HCT116 (cell line): ENCODE measurements around the gene H6PD. TPM values are rescaled to one million over a fixed set of nuclear protein-coding genes. Genes with fewer than 3 reads are reported as not detected.

ENCODE experiments used
- ATAC-seq: fragments of 200-7000 bp; cut with Tn5 transposase; 2 replicates; pipeline ENCODE4 v1.9.1; 2020; ENCODE audit warnings: mild to moderate bottlenecking, moderate library complexity
- BruUV-seq: library from RNA; stranded (reverse); fragments of 400-500 nt; replicated peaks from 2 replicates; lab custom pipeline; 2021; lab: Mats Ljungman, UMichigan
- CTCF ChIA-PET: fragments of 300-600 bp; sonication (Branson Sonifier 250); formaldehyde crosslinking; loops from one replicate; lab custom pipeline; 2021; ENCODE audit warnings: antibody characterized with exemption; lab: Charles Lee
- POLR2A ChIA-PET: fragments of 300-600, 350-600 bp; sonication (Branson Sonifier 250); formaldehyde crosslinking; loops from one replicate; lab custom pipeline; 2021; ENCODE audit warnings: antibody characterized with exemption; lab: Charles Lee
- RAD21 ChIA-PET, 2 experiments: fragments of 300-600 bp; sonication (Branson Sonifier 250); formaldehyde crosslinking; loops; one replicate each; lab custom pipeline; 2023; ENCODE audit warnings: low total read pairs in 2 of 2; ENCODE audit not compliant: uncharacterized antibody in 2 of 2, unreplicated experiment in 2 of 2, low non-redundant PET in 1 of 2; lab: Charles Lee
- DNase-seq: peaks from one replicate; pipeline ENCODE4 v3.0.0-alpha.2; 2010; ENCODE audit warnings: low read depth, low spot score
- H2AFZ ChIP-seq: fragments of 200-600 bp; shearing (Covaris generic), sonication (generic); 2 replicates; pipeline ENCODE4 v1.6.1; 2017; ENCODE audit warnings: low read depth, mixed run types, mixed read lengths, antibody characterized with exemption, low read length; ENCODE audit not compliant: poor library complexity, severe bottlenecking
- H3K27ac ChIP-seq: 2 replicates; pipeline ENCODE4 v1.5.1; 2012; ENCODE audit warnings: low read depth, low read length
- H3K27me3 ChIP-seq: fragments of 200-600 bp; sonication (generic); 2 replicates; pipeline ENCODE4 v1.6.1; 2016; ENCODE audit warnings: mixed run types, low read length, mixed read lengths; ENCODE audit not compliant: insufficient read depth
- H3K36me3 ChIP-seq, 2 experiments: fragments of 200-500 bp in 1 of 2; fragments of 200-600 bp in 1 of 2; sonication (Bioruptor generic) in 1 of 2; sonication (generic) in 1 of 2; 2 replicates each; pipeline versions ENCODE4 v1.5.1 to v1.6.1; 2014 to 2016; ENCODE audit warnings: low read length in 2 of 2, inconsistent platforms in 1 of 2, mixed read lengths in 1 of 2, mixed run types in 1 of 2; ENCODE audit not compliant: insufficient read depth in 2 of 2, control insufficient read depth in 1 of 2
- H3K4me1 ChIP-seq, 2 experiments: fragments of 200-600 bp in 1 of 2; sonication (generic) in 1 of 2; 2 replicates each; pipeline versions ENCODE4 v1.5.1 to v1.6.1; 2012 to 2017; ENCODE audit warnings: low read length in 2 of 2, inconsistent platforms in 1 of 2, mild to moderate bottlenecking in 1 of 2, mixed read lengths in 1 of 2, mixed run types in 1 of 2, moderate library complexity in 1 of 2; ENCODE audit not compliant: insufficient read depth in 2 of 2, control insufficient read depth in 1 of 2
- H3K4me2 ChIP-seq: fragments of 200-600 bp; sonication (generic); 2 replicates; pipeline ENCODE4 v1.6.1; 2017; ENCODE audit warnings: mixed run types, low read length, mixed read lengths
- H3K4me3 ChIP-seq, 2 experiments: fragments of 200-600 bp in 1 of 2; sonication (generic) in 1 of 2; replicated peaks in 1 of 2; 2 replicates each; pipeline ENCODE4 v1.5.1; 2011 to 2016; ENCODE audit warnings: low read length in 2 of 2, control low read depth in 1 of 2, low read depth in 1 of 2, mild to moderate bottlenecking in 1 of 2, mixed read lengths in 1 of 2, mixed run types in 1 of 2
- H3K79me2 ChIP-seq: fragments of 200-600 bp; sonication (generic); 2 replicates; pipeline ENCODE4 v1.6.1; 2017; ENCODE audit warnings: mild to moderate bottlenecking, mixed run types, low read length, moderate library complexity, mixed read lengths; ENCODE audit not compliant: insufficient read depth
- H3K9ac ChIP-seq: fragments of 200-600 bp; sonication (generic); 2 replicates; pipeline ENCODE4 v1.6.1; 2016; ENCODE audit warnings: low read length, mixed read lengths
- H3K9me2 ChIP-seq: fragments of 200-600 bp; sonication (generic), shearing (Covaris generic); 2 replicates; pipeline ENCODE4 v1.6.1; 2017; ENCODE audit warnings: mixed run types, mild to moderate bottlenecking, moderate library complexity; ENCODE audit not compliant: insufficient read depth
- H3K9me3 ChIP-seq, 2 experiments: fragments of 200-500 bp in 1 of 2; fragments of 200-600 bp in 1 of 2; sonication (Bioruptor generic) in 1 of 2; sonication (generic) in 1 of 2; 2 replicates each; pipeline ENCODE4 v1.6.1; 2014 to 2017; ENCODE audit warnings: low read length in 2 of 2, mixed read lengths in 2 of 2, inconsistent platforms in 1 of 2, low read depth in 1 of 2, mild to moderate bottlenecking in 1 of 2, mixed run types in 1 of 2, moderate library complexity in 1 of 2; ENCODE audit not compliant: control insufficient read depth in 1 of 2, insufficient read depth in 1 of 2
- H4K20me1 ChIP-seq: fragments of 200-600 bp; sonication (generic), shearing (Covaris generic); 2 replicates; pipeline ENCODE4 v1.6.1; 2017; ENCODE audit warnings: mixed run types, mild to moderate bottlenecking, moderate library complexity; ENCODE audit not compliant: insufficient read depth
- CBX3 ChIP-seq: IDR thresholded peaks from 2 replicates; pipeline ENCODE4 v1.6.1; 2012; ENCODE audit warnings: low read depth
- CEBPB ChIP-seq: IDR thresholded peaks from 2 replicates; pipeline ENCODE4 v1.6.1; 2012; ENCODE audit warnings: low read depth
- EZH2 ChIP-seq: fragments of 200-600 bp; sonication (generic); IDR thresholded peaks from 2 replicates; pipeline ENCODE4 v1.6.1; 2017; ENCODE audit warnings: antibody characterized with exemption, mixed run types
- EZH2phosphoT487 ChIP-seq: fragments of 200-600 bp; IDR thresholded peaks from 2 replicates; pipeline ENCODE4 v1.6.1; 2018; ENCODE audit warnings: antibody characterized with exemption, borderline replicate concordance
- FOSL1 ChIP-seq: IDR thresholded peaks from 2 replicates; pipeline ENCODE4 v1.6.1; 2012; ENCODE audit warnings: low read depth
- JUND ChIP-seq: IDR thresholded peaks from 2 replicates; pipeline ENCODE4 v1.6.1; 2012
- POLR2A ChIP-seq: IDR thresholded peaks from 2 replicates; pipeline ENCODE4 v1.7.0; 2011; ENCODE audit warnings: borderline replicate concordance; ENCODE audit not compliant: insufficient read depth, insufficient read length; ENCODE audit errors: extremely low read depth
- POLR2AphosphoS5 ChIP-seq: IDR thresholded peaks from 2 replicates; pipeline ENCODE4 v1.6.1; 2011; ENCODE audit warnings: mild to moderate bottlenecking, low read depth, low read length, moderate library complexity
- RAD21 ChIP-seq: IDR thresholded peaks from 2 replicates; pipeline ENCODE4 v1.6.1; 2012; ENCODE audit warnings: low read depth, mild to moderate bottlenecking
- YY1 ChIP-seq: IDR thresholded peaks from 2 replicates; pipeline ENCODE4 v1.6.1; 2011; ENCODE audit warnings: low read length, low read depth, moderate library complexity, mild to moderate bottlenecking; ENCODE audit not compliant: insufficient replicate concordance; ENCODE audit errors: extremely low read depth
- intact Hi-C: fragments of 100-400 bp; cut with micrococcal nuclease; formaldehyde crosslinking; loops from 2 replicates; pipeline ENCODE4 v1.10.0; 2022
- total RNA-seq: library from RNA; stranded (reverse); gene quantifications from one replicate; pipeline ENCODE4 v1.2.1, GENCODE V29; 2021; ENCODE audit not compliant: unreplicated experiment
- TF ChIP-seq, protein P1 (sequence below): IDR thresholded peaks from 2 replicates; pipeline ENCODE4 v1.6.1; 2012; ENCODE audit warnings: low read depth
- TF ChIP-seq, protein P2 (sequence below): IDR thresholded peaks from 2 replicates; pipeline ENCODE4 v1.6.1; 2012
- TF ChIP-seq, protein P3 (sequence below): IDR thresholded peaks from 2 replicates; pipeline ENCODE4 v1.6.1; 2011; ENCODE audit warnings: mild to moderate bottlenecking, low read length, moderate library complexity; ENCODE audit not compliant: insufficient replicate concordance; ENCODE audit errors: extremely low read depth

H6PD gene
- total RNA-seq, 1 experiment from 2014 or later: 16.2 TPM

DNA sequence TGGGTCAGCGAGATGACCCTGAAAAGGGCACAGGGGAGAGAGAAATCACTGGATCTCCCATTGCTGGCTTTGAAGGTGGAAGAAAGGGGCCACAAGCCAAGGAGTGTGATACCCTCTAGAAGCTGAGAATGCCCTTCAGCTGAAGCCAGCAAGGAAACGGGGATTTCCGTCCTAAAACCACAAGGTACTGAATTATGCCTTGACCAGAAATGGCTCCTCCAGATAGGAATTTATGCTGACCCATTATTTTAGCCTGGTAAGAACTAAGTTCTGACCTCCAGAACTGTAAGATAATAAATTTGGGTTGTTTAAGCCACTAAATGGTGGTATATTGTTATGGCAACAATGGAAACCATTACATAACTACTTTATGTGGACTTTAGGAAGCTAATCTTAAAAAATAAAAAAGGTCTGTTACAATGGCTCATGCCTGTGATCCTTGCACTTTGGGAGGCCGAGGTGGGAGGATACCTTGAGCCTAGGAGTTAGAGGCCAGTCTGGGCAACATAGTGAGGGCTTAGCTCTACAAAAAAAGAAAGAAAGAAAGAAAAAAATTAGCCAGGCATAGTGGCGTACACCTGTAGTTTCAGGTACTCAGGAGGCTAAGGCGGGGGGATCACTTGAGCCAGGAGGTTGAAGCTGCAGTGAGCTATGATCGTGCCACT is 3.6 kb upstream of the H6PD start:
- no peak for ATAC-seq
- RAD21 ChIA-PET: no interaction called here
- H3K4me1 ChIP-seq: peaks cover 5 to 30% of the 10 kb centered on the region in 2 experiments
- no peaks in the 10 kb centered on the region for H4K20me1 ChIP-seq
- POLR2A ChIA-PET: no interaction called here
- H3K79me2 ChIP-seq: no peaks in the 10 kb centered on the region
- no peaks in the 10 kb centered on the region for H3K36me3 ChIP-seq
- intact Hi-C loops: no loop called here
- TF ChIP-seq CEBPB (no peak), RAD21 (no peak), JUND (no peak), EZH2 (no peak), FOSL1 (no peak), POLR2AphosphoS5 (no peak), POLR2A (no peak), CBX3 (no peak), EZH2phosphoT487 (no peak), YY1 (no peak)
- TF ChIP-seq, protein P1, sequence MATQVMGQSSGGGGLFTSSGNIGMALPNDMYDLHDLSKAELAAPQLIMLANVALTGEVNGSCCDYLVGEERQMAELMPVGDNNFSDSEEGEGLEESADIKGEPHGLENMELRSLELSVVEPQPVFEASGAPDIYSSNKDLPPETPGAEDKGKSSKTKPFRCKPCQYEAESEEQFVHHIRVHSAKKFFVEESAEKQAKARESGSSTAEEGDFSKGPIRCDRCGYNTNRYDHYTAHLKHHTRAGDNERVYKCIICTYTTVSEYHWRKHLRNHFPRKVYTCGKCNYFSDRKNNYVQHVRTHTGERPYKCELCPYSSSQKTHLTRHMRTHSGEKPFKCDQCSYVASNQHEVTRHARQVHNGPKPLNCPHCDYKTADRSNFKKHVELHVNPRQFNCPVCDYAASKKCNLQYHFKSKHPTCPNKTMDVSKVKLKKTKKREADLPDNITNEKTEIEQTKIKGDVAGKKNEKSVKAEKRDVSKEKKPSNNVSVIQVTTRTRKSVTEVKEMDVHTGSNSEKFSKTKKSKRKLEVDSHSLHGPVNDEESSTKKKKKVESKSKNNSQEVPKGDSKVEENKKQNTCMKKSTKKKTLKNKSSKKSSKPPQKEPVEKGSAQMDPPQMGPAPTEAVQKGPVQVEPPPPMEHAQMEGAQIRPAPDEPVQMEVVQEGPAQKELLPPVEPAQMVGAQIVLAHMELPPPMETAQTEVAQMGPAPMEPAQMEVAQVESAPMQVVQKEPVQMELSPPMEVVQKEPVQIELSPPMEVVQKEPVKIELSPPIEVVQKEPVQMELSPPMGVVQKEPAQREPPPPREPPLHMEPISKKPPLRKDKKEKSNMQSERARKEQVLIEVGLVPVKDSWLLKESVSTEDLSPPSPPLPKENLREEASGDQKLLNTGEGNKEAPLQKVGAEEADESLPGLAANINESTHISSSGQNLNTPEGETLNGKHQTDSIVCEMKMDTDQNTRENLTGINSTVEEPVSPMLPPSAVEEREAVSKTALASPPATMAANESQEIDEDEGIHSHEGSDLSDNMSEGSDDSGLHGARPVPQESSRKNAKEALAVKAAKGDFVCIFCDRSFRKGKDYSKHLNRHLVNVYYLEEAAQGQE: no peak
- TF ChIP-seq, protein P2, sequence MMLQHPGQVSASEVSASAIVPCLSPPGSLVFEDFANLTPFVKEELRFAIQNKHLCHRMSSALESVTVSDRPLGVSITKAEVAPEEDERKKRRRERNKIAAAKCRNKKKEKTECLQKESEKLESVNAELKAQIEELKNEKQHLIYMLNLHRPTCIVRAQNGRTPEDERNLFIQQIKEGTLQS: no peak
- TF ChIP-seq, protein P3, sequence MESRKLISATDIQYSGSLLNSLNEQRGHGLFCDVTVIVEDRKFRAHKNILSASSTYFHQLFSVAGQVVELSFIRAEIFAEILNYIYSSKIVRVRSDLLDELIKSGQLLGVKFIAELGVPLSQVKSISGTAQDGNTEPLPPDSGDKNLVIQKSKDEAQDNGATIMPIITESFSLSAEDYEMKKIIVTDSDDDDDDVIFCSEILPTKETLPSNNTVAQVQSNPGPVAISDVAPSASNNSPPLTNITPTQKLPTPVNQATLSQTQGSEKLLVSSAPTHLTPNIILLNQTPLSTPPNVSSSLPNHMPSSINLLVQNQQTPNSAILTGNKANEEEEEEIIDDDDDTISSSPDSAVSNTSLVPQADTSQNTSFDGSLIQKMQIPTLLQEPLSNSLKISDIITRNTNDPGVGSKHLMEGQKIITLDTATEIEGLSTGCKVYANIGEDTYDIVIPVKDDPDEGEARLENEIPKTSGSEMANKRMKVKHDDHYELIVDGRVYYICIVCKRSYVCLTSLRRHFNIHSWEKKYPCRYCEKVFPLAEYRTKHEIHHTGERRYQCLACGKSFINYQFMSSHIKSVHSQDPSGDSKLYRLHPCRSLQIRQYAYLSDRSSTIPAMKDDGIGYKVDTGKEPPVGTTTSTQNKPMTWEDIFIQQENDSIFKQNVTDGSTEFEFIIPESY: no peak
- TF ChIP-seq, all 23 proteins: peak for 0
- H3K9me3 ChIP-seq: no peaks in the 10 kb centered on the region
- H3K27ac ChIP-seq: no peak overlapping the region
- H3K4me3 ChIP-seq: no peak overlapping the region
- peak overlapping the region; percentile 45 for H2AFZ ChIP-seq
- no peak overlapping the region for H3K9ac ChIP-seq
- CTCF ChIA-PET: no interaction called here
- H3K27me3 ChIP-seq: no peaks in the 10 kb centered on the region
- no peaks in the 10 kb centered on the region for H3K9me2 ChIP-seq
- no peak overlapping the region for H3K4me2 ChIP-seq
- BruUV-seq: no TSS peak
- DNase-seq: no peak
